HEK293 (cell line): ENCODE results near the gene GGA1.
A peak's percentile ranks its signal among the peaks of the same experiment; 100 is the strongest.

Experiments used
- CTCF ChIA-PET: fragments of 350-600 bp; formaldehyde crosslinking; extraction: SDS; loops from one replicate; lab custom pipeline; 2021; ENCODE audit warnings: antibody characterized with exemption; lab: Yijun Ruan, JAX
- POLR2A ChIA-PET: fragments of 300-600 bp; formaldehyde crosslinking; extraction: SDS; loops from one replicate; lab custom pipeline; 2020; ENCODE audit warnings: antibody characterized with exemption, inconsistent platforms; lab: Yijun Ruan, JAX
- H3K27ac ChIP-seq: fragments of 200-500 bp; sonication (Bioruptor generic); 2 replicates; pipeline ENCODE4 v1.5.1; 2014; ENCODE audit warnings: low read depth, low read length, control low read depth, inconsistent platforms; ENCODE audit errors: extremely low read depth
- H3K36me3 ChIP-seq, 2 experiments: fragments of 200-500 bp in 1 of 2; sonication (Bioruptor generic) in 1 of 2; 1 replicate in 1 of 2; 2 replicates in 1 of 2; pipeline ENCODE4 v1.5.1; 2014 to 2017; ENCODE audit warnings: inconsistent platforms in 2 of 2, low read length in 2 of 2; ENCODE audit not compliant: control insufficient read depth in 2 of 2, insufficient read depth in 1 of 2
- H3K4me1 ChIP-seq: fragments of 200-500 bp; sonication (Bioruptor generic); 2 replicates; pipeline ENCODE4 v1.5.1; 2014; ENCODE audit warnings: mild to moderate bottlenecking, low read length, inconsistent platforms; ENCODE audit not compliant: control insufficient read depth, insufficient read depth
- H3K4me3 ChIP-seq: 2 replicates; pipeline ENCODE4 v1.5.1; 2011; ENCODE audit warnings: low read depth, mild to moderate bottlenecking, control low read depth, low read length, moderate library complexity
- H3K9me3 ChIP-seq: fragments of 200-500 bp; sonication (Bioruptor generic); 2 replicates; pipeline ENCODE4 v1.5.1; 2014; ENCODE audit warnings: low read depth, low read length, inconsistent platforms; ENCODE audit not compliant: control insufficient read depth, insufficient read depth
- AEBP2 ChIP-seq: fragments of 450-650 bp; formaldehyde crosslinking; IDR thresholded peaks from 2 replicates; pipeline ENCODE4 v1.5.1; 2016; ENCODE audit warnings: missing biosample characterization, missing genetic modification characterization, borderline replicate concordance
- EGR2 ChIP-seq: fragments of 450-650 bp; formaldehyde crosslinking; IDR thresholded peaks from 2 replicates; pipeline ENCODE4 v1.5.1; 2016; ENCODE audit warnings: low read depth, missing biosample characterization, missing genetic modification characterization
- GFI1B ChIP-seq: fragments of 450-650 bp; formaldehyde crosslinking; IDR thresholded peaks from 2 replicates; pipeline ENCODE4 v1.5.1; 2016; ENCODE audit warnings: missing biosample characterization, missing genetic modification characterization
- MEIS1 ChIP-seq: sonication (generic); formaldehyde crosslinking; IDR thresholded peaks from 2 replicates; pipeline ENCODE4 v1.8.1; 2022; ENCODE audit warnings: missing genetic modification reagents, mild to moderate bottlenecking, borderline replicate concordance
- PBX3 ChIP-seq: sonication (generic); formaldehyde crosslinking; IDR thresholded peaks from 2 replicates; pipeline ENCODE4 v1.8.1; 2022; ENCODE audit warnings: mild to moderate bottlenecking, moderate library complexity, missing genetic modification reagents
- SCRT2 ChIP-seq: fragments of 450-650 bp; formaldehyde crosslinking; IDR thresholded peaks from 2 replicates; pipeline ENCODE4 v1.5.1; 2016; ENCODE audit warnings: missing biosample characterization, missing genetic modification characterization
- SETDB1 ChIP-seq: IDR thresholded peaks from one replicate; pipeline ENCODE4 v1.6.1; 2017; ENCODE audit warnings: mild to moderate bottlenecking, low read length, moderate library complexity, mixed read lengths; ENCODE audit not compliant: insufficient read length
- SP2 ChIP-seq: fragments of 450-650 bp; formaldehyde crosslinking; IDR thresholded peaks from 2 replicates; pipeline ENCODE4 v1.5.1; 2016; ENCODE audit warnings: missing biosample characterization, missing genetic modification characterization
- TRIM28 ChIP-seq: IDR thresholded peaks from 2 replicates; pipeline ENCODE4 v1.6.1; 2011; ENCODE audit warnings: low read length, control low read depth, borderline replicate concordance
- YY1 ChIP-seq: fragments of 450-650 bp; formaldehyde crosslinking; IDR thresholded peaks from 2 replicates; pipeline ENCODE4 v1.5.1; 2018; ENCODE audit warnings: missing biosample characterization, missing genetic modification characterization
- ZFP69B ChIP-seq: fragments of 450-650 bp; formaldehyde crosslinking; IDR thresholded peaks from 2 replicates; pipeline ENCODE4 v1.5.1; 2016; ENCODE audit warnings: missing biosample characterization, missing genetic modification characterization
- ZIC2 ChIP-seq: fragments of 450-650 bp; formaldehyde crosslinking; IDR thresholded peaks from 2 replicates; pipeline ENCODE4 v1.5.1; 2016; ENCODE audit warnings: missing biosample characterization, missing genetic modification characterization
- ZNF132 ChIP-seq: fragments of 450-650 bp; formaldehyde crosslinking; IDR thresholded peaks from 2 replicates; pipeline ENCODE4 v1.5.1; 2017; ENCODE audit warnings: missing biosample characterization, missing genetic modification characterization, borderline replicate concordance
- ZNF155 ChIP-seq: fragments of 450-650 bp; formaldehyde crosslinking; IDR thresholded peaks from 2 replicates; pipeline ENCODE4 v1.5.1; 2016; ENCODE audit warnings: missing biosample characterization, missing genetic modification characterization
- ZNF239 ChIP-seq: fragments of 450-650 bp; formaldehyde crosslinking; IDR thresholded peaks from 2 replicates; pipeline ENCODE4 v1.5.1; 2016; ENCODE audit warnings: missing biosample characterization, missing genetic modification characterization
- ZNF311 ChIP-seq: fragments of 450-650 bp; formaldehyde crosslinking; IDR thresholded peaks from 2 replicates; pipeline ENCODE4 v1.5.1; 2017; ENCODE audit warnings: missing biosample characterization, missing genetic modification characterization, borderline replicate concordance
- ZNF423 ChIP-seq: fragments of 450-650 bp; formaldehyde crosslinking; IDR thresholded peaks from 2 replicates; pipeline ENCODE4 v1.5.1; 2016; ENCODE audit warnings: missing biosample characterization, missing genetic modification characterization
- ZNF426 ChIP-seq: fragments of 450-650 bp; formaldehyde crosslinking; IDR thresholded peaks from 2 replicates; pipeline ENCODE4 v1.5.1; 2017; ENCODE audit warnings: missing biosample characterization, missing genetic modification characterization, mild to moderate bottlenecking, inconsistent platforms, moderate library complexity
- ZNF561 ChIP-seq: fragments of 450-650 bp; IDR thresholded peaks from 2 replicates; pipeline ENCODE4 v1.5.1; 2018; ENCODE audit warnings: missing biosample characterization, missing genetic modification characterization, borderline replicate concordance
- ZNF571 ChIP-seq: fragments of 450-650 bp; formaldehyde crosslinking; IDR thresholded peaks from 2 replicates; pipeline ENCODE4 v1.5.0; 2017; ENCODE audit warnings: missing biosample characterization, missing genetic modification characterization
- ZNF600 ChIP-seq: fragments of 450-650 bp; formaldehyde crosslinking; IDR thresholded peaks from 2 replicates; pipeline ENCODE4 v1.5.1; 2016; ENCODE audit warnings: missing biosample characterization, missing genetic modification characterization
- ZNF624 ChIP-seq: fragments of 450-650 bp; formaldehyde crosslinking; IDR thresholded peaks from 2 replicates; pipeline ENCODE4 v1.5.1; 2017; ENCODE audit warnings: missing biosample characterization, missing genetic modification characterization
- ZNF692 ChIP-seq: fragments of 450-650 bp; formaldehyde crosslinking; IDR thresholded peaks from 2 replicates; pipeline ENCODE4 v1.5.1; 2016; ENCODE audit warnings: missing biosample characterization, missing genetic modification characterization
- ZNF76 ChIP-seq: fragments of 450-650 bp; formaldehyde crosslinking; IDR thresholded peaks from 2 replicates; pipeline ENCODE4; 2016; ENCODE audit warnings: low read depth, missing biosample characterization, missing genetic modification characterization, borderline replicate concordance
- ZXDB ChIP-seq: fragments of 450-650 bp; formaldehyde crosslinking; IDR thresholded peaks from 2 replicates; pipeline ENCODE4 v1.5.1; 2016; ENCODE audit warnings: missing biosample characterization, missing genetic modification characterization
- TF ChIP-seq, protein P1 (sequence below): fragments of 450-650 bp; formaldehyde crosslinking; IDR thresholded peaks from 2 replicates; pipeline ENCODE4 v1.5.1; 2016; ENCODE audit warnings: missing biosample characterization, missing genetic modification characterization
- TF ChIP-seq, protein P2 (sequence below): fragments of 450-650 bp; formaldehyde crosslinking; IDR thresholded peaks from 2 replicates; pipeline ENCODE4; 2016; ENCODE audit warnings: missing biosample characterization, missing genetic modification characterization

The GGA1 gene

GRCh38 chr22:37633625-37634416 lies 25.2 kb downstream of the GGA1 start (continued):
- TF ChIP-seq, protein P1, sequence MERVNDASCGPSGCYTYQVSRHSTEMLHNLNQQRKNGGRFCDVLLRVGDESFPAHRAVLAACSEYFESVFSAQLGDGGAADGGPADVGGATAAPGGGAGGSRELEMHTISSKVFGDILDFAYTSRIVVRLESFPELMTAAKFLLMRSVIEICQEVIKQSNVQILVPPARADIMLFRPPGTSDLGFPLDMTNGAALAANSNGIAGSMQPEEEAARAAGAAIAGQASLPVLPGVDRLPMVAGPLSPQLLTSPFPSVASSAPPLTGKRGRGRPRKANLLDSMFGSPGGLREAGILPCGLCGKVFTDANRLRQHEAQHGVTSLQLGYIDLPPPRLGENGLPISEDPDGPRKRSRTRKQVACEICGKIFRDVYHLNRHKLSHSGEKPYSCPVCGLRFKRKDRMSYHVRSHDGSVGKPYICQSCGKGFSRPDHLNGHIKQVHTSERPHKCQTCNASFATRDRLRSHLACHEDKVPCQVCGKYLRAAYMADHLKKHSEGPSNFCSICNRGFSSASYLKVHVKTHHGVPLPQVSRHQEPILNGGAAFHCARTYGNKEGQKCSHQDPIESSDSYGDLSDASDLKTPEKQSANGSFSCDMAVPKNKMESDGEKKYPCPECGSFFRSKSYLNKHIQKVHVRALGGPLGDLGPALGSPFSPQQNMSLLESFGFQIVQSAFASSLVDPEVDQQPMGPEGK (tag by site-specific recombination): peak; percentile 80
- no peak for TF ChIP-seq MEIS1
- TF ChIP-seq YY1 (tag by site-specific recombination): no peak
- TF ChIP-seq ZNF692 (tag by site-specific recombination): peak; percentile 30; the same call in 1 of the 2 replicates
- no peak for TF ChIP-seq ZNF239 (tag by site-specific recombination)
- no peak for TF ChIP-seq ZNF624 (tag by site-specific recombination)
- peak; percentile 78 for TF ChIP-seq ZNF561
- TF ChIP-seq ZNF311 (tag by site-specific recombination): no peak
- peak; percentile 81 for TF ChIP-seq EGR2 (tag by site-specific recombination)
- peak; percentile 55; the same call in 1 of the 2 replicates for TF ChIP-seq TRIM28
- peak; percentile 100 for TF ChIP-seq ZIC2 (tag by site-specific recombination)
- peak; percentile 84 for TF ChIP-seq ZNF423 (tag by site-specific recombination)
- TF ChIP-seq PBX3 (CRISPR knock-in tag): no peak
- 0 out of 2 replicates have a peak, but pooled peaks have one; percentile 35 for TF ChIP-seq ZXDB (tag by site-specific recombination)
- TF ChIP-seq ZNF76 (tag by site-specific recombination): no peak
- peak; percentile 80 for TF ChIP-seq SP2 (tag by site-specific recombination)
- no peak for TF ChIP-seq AEBP2 (tag by site-specific recombination)

- H3K36me3 ChIP-seq: peaks cover 0 to 35% of the 10 kb centered on the region in 2 experiments; a peak in 1 of 3 replicates
- peak overlapping the region; percentile 7; the same call in 1 of the 2 replicates for H3K27ac ChIP-seq
- POLR2A ChIA-PET: interaction anchor here (1.0 to 11.0 kb wide), 5 partner anchors 9 to 122 kb away, joined by 3 to 80 read pairs (median 7); partner anchors contain the start of genes GGA1 and PDXP
- no peaks in the 10 kb centered on the region for H3K9me3 ChIP-seq
- no peak overlapping the region for H3K4me3 ChIP-seq
- CTCF ChIA-PET: interaction anchor here (0.6 to 17.0 kb wide), 10 partner anchors 8 to 46 kb away, joined by 3 to 353 read pairs (median 4); partner anchors contain the start of genes LGALS1 and NOL12
- peaks cover 16% of the 10 kb centered on the region for H3K4me1 ChIP-seq
- TF ChIP-seq ZNF155 (tag by site-specific recombination): no peak
- 0 out of 2 replicates have a peak, but pooled peaks have one; percentile 31 for TF ChIP-seq ZNF600 (tag by site-specific recombination)
- TF ChIP-seq SETDB1: no peak
- no peak for TF ChIP-seq ZNF239 (tag by site-specific recombination)
- TF ChIP-seq SCRT2 (tag by site-specific recombination): 0 out of 2 replicates have a peak, but pooled peaks have one; percentile 35
- TF ChIP-seq, protein P2, sequence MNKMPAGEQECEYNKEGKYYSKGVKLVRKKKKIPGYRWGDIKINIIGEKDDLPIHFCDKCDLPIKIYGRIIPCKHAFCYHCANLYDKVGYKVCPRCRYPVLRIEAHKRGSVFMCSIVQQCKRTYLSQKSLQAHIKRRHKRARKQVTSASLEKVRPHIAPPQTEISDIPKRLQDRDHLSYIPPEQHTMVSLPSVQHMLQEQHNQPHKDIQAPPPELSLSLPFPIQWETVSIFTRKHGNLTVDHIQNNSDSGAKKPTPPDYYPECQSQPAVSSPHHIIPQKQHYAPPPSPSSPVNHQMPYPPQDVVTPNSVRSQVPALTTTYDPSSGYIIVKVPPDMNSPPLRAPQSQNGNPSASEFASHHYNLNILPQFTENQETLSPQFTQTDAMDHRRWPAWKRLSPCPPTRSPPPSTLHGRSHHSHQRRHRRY (tag by site-specific recombination): no peak
- TF ChIP-seq GFI1B (tag by site-specific recombination): no peak
- no peak for TF ChIP-seq ZNF132 (tag by site-specific recombination)
- TF ChIP-seq ZNF692 (tag by site-specific recombination): peak; percentile 86
- no peak for TF ChIP-seq ZNF571
- peak; percentile 93 for TF ChIP-seq ZFP69B (tag by site-specific recombination)
- no peak for TF ChIP-seq ZNF426 (tag by site-specific recombination)
Measured at GRCh38 chr22:37634417-37634924, 25.8 kb downstream of the GGA1 start.
